H4 (cell line): ENCODE measurements around the gene CHST15. TPM values are rescaled to one million over a fixed set of nuclear protein-coding genes. Genes with fewer than 3 reads are reported as not detected.

Experiments used
- DNase-seq: peaks from one replicate; pipeline ENCODE4 v3.0.0-alpha.2; 2015; ENCODE audit warnings: low spot score
- total RNA-seq: library from RNA; depleted of rRNA; stranded (reverse); fragments of >200 nt; shearing (Covaris generic); gene quantifications from 2 replicates; pipeline ENCODE4 v1.2.3, GENCODE V29; 2014; rRNA removed

Gene CHST15, protein sequence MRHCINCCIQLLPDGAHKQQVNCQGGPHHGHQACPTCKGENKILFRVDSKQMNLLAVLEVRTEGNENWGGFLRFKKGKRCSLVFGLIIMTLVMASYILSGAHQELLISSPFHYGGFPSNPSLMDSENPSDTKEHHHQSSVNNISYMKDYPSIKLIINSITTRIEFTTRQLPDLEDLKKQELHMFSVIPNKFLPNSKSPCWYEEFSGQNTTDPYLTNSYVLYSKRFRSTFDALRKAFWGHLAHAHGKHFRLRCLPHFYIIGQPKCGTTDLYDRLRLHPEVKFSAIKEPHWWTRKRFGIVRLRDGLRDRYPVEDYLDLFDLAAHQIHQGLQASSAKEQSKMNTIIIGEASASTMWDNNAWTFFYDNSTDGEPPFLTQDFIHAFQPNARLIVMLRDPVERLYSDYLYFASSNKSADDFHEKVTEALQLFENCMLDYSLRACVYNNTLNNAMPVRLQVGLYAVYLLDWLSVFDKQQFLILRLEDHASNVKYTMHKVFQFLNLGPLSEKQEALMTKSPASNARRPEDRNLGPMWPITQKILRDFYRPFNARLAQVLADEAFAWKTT
- 4.0 and 6.8 TPM in 2 replicates for total RNA-seq

DNA sequence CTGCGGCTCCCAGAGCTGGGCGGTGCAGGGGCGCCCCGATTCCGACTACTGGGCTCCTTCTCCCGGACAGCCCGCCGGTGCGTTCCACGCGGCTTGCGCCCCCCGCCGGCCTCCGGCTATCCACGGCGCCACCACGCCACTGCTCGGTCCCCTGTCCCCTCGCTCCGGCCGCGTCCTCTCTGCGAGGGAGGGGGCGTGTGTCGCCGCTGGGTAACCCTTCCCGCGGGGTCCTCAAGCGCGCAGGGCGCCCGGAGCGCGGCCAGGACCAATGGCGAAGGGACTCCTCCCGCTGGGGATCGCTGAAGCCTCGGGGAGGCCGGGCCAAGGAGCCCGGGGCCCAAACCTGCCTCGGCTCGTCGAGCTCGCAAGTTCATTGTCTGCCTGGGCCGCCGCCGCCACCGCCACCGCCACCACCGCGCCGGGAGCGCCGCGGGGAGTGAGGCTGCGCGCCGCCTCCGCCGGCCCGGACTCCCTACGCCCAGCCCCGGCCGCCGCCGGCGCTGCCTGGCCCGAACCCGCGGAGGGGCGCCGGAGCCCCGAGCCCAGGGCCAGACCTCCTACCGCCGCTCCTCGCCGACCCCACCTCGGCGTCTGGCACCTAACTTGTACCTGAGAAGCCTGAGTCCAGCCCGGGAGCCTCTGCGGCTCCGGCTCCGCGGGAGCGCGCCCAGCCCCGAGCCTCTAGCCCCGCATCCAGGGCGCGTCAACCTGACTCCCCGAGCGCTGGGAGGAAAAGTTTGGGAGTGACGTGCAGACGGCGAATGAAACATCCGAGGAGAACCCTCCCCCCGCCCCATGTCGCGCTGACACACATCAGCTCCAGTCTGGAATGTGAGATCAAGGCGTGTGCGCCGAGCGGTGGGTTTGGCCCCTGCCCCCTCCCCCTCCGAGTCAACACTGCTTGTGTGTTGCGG lies at the start of gene CHST15:
TSS of gene CHST15 (minus strand) at position 739 of the 914 bp plus-strand sequence. CDS start 47,386 bp downstream, outside the sequence.
- peak; percentile 51 for DNase-seq

DNA sequence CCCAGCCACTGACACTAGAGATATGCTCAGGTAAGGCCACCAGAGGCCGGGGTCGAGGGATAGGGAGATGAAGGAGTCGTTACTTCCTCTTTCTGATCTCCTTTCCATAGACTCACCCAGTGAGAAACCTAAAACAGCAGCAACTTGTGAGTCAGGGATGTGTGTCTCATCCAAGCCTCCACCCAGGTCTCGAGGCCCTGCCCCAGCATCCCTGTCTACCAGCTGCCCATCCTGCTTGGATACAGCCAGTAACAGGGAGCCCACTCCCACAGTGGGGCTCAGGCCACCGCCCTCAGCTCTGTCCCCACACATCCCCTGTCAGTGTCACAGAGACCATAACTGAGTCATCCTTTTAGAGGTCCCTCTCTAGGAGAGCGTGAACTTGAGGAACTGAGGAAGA lies 49.6 kb upstream of the CHST15 start:
- no peak for DNase-seq

DNA sequence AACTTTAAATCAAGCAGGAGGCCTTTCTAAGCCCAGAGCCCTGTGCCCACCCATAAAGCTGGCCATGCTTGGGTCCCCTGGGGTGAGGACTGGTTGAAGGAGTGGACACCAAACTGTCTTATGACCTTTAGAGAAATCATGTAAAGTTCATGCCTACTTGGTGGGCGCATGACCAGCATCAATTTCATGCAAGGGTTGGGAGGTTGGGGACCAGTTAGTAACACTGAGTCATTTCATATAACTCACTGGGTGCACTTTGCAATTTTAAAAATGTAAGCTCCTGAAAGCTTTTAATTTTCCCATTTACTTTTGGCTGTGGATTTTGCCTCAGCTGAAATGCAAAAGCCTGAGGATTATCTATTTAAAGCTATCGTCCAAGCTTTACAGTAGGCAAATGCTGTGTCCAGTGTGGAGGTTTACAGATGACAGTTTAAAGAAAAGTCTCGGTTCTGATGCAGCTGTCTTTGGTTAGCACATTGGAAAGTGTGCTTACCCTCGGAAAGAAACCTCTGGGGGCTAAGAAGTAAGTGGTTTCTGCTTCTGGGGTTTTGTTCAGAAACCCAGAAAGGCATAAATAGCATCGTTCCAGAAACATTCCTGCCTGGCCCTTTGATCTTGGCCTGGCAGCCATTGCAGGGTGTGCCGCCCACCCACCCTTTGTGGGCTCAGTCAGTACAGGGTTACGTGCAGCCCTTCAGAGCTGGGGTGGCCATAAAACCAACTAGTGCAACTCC lies 48.8 kb upstream of the CHST15 start:
- DNase-seq = no peak

DNA sequence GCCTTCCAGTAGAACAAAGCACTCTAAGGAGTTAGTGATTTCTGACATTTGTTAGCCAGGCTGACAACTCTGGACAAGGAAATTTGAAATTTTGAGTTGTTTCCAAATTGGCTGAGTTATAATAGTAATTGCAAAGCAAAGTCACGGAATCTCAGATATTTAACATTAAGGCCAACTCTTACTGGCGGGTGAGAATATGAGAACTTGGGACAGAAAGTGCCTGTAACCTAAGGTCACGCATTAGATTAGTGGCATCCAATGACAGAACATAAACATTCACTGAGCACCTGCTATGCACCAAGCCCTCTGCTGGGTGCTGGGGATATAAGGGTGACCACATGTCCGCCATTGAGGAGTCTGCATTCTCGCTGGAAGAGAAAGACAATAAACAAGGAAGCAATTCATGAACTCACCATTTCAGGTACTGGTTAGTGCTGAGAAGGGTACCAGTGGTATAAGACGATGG lies 45.5 kb upstream of the CHST15 start:
- no peak for DNase-seq

DNA sequence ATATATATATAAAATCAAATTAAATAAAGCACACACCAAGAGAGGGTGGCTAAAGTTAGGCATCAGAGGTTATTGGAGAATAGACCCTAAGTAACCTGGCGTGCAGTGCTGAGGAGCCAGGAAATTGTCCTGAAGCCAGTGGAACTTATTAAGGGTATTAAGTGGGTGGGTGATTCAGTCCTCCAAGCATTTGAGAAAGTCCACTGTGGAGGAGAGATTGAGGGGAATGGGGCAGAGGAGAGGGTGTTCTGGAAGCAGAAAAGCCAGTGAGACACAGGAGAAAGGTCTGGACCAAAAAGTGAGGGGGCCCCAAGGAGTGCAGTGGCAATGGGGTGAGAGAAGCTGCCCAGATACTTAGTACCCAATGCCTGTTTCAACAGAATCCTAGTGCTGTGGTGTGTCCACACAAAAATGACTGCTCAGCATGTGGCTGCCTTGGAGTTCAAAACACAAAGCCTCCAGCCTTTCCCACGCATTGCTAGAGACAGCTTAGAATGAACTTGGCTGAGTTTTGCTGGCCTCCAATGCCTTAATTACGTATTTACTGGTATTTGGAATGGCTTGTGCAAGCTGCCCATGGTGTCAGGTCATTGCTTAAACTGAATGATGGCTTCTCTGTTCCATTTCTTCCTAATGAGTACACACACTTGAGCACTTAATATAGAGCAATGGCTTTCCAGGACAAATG lies 44.9 kb upstream of the CHST15 start:
- DNase-seq = no peak

DNA sequence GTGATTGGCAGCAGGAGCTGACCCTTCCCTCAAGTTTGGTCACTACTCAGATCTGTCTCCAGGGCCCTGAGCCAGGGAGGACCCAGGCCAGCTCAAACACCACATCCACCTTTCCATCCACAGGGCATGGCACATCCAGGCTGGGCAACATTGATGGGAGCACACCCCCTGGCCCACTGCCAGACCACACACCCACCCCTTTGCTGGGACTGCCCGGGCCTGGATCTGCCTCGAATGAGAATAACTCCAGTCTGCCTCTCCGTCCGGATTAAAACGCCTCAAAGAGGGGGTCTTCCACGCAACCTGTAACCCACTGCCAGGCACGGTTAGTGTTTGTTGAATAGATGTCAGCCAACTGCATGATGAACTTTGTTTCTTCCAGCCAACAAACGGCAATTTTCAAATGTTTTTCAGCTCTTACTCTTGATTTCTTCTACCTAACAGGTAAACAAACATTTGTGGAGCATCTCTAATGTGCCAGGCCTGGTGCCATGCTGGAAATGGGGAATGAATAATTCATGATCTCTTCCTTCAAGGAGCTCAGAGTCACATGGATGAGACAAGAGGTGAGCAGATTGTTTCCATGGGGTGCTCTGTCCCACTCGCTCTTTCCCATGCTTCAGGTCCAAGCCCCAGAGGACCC lies 41.0 kb upstream of the CHST15 start:
- no peak for DNase-seq

DNA sequence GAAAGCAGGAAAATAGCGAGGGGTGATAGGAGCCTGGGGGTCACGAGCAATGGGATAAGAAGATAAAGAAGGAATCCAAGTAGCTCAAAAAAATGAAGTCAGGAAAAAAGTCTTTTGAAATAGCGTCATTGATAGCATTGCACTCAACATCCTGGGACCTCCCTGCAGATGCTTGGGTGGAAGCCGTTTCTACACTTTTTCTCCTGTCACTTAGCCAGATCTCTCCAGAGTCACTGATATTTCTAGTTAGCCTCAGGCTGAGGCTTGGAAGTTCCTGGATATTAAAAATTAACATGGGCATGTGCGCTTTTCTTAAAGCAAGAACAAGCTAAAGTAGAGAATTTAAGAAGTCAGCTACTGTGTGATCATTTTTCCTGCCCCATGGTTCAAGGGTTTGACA lies 39.5 kb upstream of the CHST15 start:
- no peak for DNase-seq

DNA sequence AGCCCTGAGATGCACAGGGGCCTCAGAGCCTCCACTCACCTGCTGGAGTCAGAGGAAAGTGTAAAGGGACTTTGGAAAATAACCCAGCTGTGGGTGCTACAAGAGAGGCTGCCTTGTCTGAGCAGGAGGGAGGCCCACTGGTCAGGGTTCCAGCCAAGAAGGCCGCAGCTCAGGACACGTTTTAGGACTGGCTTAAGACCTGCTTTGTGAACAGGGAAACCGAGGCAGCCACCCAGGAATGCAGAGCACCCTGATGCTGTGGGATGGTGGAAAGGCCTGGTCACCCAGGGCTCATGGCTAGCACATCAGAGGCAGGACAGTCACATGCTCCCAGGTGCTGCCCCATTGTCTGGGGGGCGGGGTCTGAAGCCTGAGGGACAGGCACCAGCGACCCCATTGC lies 38.9 kb upstream of the CHST15 start:
- DNase-seq = no peak

DNA sequence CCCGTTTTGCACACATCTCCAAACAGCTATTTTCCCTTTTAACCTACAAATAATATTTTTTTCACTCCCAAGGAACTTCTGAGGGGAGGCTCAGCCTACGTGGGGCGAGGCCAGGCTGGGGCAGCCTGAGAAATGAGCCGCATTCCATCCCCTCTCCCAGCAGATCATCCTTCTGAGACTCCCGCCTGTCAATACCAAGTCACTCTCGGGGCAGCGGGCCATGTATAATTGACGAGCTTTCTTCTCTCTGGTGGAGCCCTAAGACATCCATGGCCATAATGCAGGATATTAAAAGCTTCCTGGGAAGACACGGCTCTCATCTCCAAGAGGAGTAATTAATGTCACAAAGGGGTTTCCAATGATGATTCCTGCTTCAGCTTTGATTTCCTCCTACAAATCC lies 37.8 kb upstream of the CHST15 start:
- no peak for DNase-seq

DNA sequence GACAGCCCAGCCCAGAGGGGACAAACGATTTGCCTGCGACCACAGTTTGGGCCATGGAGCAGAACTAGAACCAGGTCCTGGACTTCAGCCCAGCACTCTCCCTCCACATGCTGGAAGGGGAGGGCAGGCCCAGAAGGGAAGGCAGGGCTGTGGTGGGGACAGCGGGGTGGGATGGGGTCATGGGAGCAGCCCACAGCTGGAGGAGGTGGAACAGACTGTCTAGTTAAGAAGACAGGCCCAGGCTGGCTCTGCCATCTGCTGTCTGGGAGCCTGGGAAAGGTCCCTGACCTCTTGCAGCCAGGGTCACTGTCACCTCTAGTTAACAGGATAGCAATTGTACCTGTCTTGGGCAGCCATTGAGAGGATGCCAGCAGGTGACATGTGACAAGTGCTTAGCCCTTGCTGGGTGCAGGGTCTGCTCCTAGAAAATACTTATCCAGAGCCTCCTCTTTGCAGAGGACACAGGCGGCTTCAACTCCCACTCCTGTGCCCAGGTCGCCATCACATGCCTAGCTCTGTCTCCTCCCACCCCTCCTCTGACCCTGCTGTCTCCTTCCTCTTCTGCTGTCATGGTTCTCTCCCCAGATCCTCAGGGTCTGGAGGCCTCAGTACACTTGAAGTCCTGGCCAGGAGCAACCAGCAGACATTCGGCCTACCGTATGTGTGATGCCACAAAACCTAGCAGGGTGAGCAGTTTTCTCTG lies 37.0 kb upstream of the CHST15 start:
- DNase-seq = no peak

DNA sequence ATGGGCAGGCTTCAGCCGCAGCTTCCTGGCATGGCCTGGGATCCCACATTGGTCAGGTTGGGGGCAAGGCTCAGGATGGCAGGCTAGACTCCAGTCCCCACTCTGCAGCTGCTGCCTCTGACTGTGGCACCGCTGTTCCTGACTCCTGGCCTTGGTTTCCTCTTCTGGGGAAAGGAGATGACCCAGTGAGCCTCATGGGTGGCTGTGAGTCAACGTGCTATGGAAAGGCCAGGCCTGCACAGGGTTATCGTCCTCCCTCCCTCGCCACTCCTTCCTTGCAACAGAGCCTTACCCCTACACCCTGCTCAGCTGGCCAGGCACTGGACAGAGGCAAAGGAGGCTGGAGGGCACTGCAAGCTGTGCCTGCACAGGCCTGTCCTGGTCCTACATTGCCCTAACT lies 36.1 kb upstream of the CHST15 start:
- no peak for DNase-seq

DNA sequence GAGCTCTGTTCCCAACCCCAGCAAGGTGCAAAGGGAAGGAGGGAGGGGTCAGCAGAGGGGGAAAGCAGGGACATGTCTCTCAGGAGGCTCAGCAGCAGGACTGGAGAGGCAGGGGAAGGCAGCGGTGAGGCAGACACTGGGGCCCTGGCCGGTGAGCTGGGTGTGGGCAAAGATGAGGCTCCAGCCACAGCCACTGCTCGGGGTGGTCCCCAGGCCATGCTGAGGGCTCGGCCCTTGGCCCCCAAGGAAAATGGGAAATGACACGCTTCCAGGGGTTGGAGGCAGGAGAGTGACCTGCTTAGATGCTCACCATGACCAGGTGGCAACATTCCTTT lies 35.4 kb upstream of the CHST15 start:
- no peak for DNase-seq

DNA sequence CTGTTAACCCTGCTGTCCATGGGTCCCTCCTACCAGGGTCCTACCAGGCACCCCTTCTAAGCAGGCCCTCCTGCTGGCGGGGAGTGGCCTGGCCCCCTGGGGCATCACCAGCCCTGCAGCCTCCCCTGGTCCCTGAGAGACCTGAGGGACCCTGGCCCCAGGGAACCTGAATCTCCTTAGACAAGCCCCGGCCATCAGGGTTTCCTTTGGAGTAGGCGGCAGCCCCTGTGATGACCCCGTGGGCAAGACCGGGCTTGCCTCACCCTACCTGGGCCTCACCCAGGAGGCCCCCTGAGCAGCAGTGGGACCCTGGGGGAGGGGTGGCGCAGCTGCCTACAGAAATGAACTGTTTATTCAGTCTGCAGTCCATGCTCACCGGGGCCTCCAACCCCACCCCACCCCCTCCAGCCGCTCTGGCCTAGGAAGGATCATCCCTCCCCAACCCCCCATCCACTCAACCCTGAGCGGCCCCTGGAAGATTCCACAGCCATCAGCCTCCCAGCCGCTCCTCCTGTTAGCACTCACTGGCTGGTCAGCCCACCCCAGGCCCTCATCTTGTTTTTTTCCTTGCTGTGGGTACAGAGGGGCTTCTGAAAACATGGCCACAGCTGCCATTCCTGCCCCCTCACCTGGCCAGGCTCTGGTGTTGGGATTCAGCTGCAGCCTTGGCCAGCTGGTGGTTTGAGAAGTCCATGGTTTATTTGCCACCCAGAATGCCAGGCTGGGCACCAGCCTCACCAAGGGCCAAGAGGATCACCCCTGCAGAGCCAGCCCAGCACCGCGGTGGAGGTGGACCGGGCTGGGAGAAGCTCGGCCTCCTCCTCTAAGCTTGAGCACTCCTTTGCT lies 34.8 kb upstream of the CHST15 start:
- DNase-seq = no peak

DNA sequence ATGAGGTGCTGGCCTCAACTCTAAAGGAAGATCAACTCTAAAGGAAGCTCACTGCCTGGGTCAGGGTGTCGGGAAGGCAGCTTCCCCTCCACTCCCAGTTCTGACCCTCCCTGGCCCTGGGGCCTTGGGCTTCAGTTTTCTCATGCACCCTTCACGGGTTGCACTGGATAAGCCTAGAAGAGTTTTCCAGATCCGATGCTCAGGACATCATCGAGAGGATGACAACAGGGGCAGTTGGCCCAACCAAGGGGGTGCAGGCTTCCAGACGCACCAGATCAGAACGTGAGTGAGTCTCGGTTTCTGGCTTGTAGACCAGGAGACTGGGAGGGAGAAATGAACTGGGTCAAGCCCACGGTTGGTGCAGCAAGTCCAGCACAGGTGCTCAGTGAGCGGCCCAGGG lies 34.2 kb upstream of the CHST15 start:
- no peak for DNase-seq

DNA sequence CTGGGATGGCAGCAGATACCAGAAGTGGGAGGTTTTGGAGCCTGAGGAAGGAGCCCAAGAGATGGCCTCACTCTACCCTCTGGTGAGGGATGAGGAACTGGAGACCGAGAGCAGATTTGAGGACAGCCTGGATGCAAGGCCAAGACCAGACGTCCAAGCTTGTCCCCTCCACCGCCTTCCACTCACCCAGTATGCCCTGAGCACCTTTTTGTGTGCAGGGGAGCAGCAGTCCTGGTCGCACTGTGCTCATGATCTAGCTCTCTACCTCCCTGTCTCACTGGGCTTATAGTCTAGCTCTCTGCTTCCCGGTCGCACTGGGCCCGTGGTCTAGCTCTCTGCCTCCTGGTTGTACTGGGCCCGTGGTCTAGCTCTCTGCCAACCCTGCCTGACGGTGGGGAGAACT lies 33.6 kb upstream of the CHST15 start:
- no peak for DNase-seq

DNA sequence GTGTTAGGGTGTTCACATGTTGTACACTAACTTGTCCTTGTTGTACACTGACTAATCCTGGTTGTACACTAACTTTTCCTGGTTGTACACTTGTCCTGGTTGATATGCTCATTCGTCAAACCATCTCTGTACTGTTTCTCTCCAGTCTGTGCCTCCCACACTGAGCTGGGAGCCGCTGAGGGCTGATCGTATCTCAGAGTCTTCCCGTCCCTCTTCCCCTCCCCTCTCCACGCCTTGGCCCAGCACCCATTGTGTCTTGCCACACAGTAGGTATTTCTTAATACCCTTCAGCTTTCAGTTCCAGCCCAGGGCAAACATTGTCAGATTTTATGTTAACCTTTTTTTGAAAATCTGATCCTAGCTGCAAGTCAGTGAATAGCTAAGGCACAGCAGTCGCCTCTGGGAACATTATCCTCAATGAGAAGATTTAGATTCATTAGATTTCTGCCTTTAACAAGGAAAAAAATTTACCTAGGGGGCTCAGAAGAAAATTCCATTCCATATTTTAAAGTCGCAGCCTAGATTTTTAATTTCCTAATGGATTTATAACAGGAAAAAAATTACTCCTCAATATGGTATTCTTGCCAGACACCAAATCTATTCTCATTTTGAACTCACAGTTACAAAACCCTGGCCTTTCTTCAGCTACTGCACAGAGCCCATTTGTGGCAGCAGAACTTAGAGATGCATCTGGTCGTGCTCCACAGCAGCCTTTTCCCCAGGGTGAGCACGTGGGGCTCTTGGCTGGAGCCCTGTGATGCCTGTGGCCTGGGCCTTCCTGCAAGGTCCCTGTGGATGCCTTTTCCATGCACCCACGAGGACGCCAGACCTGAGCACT lies 33.0 kb upstream of the CHST15 start:
- DNase-seq = no peak

DNA sequence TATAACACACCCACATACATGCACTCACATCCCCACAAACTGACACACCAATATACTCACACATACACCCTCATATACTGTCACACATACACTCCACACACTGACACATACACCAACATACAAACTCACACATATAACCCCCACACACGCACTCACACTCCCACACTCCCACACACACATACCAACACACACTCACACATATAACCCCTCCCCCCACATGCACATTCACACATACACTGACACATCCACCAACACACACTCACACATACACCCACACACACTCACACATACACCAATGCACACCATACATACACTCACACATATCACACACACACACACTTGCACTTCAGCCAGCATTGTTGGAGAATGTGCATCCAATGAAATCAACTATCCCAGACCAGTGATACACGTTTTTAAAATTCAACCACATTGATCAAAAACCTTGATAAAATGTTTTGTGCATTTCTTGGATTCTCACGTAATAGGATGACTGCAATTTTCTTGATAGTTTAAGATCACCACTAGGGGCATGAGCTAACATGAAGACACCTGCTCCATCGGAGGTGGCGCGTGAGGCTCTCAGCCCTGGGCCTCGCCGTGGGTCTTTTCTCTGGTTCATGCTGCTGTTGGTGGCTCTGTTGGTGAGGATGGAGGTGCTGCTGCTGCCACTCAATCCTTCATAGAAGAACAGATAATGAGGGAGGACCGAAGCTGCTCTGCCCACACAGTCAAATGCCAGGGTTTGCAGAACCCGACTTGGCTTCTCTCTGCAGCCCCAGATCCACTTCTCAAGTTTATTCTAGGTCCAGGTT lies 32.1 kb upstream of the CHST15 start:
- DNase-seq = peak; percentile 29
